HAP-1 (cell line): Measurements from ENCODE around the gene WDR38.

Experiments
- DNase-seq, 2 experiments: peaks; one replicate each; pipeline ENCODE4 v3.0.0-alpha.2; 2016 to 2020; ENCODE audit warnings: low spot score in 2 of 2
- H3K27me3 ChIP-seq: fragments of 250-450 bp; sonication (Bioruptor Pico); 2 replicates; pipeline ENCODE4 v1.5.1; 2020; ENCODE audit warnings: low read depth, mild to moderate bottlenecking, moderate library complexity
- H3K36me3 ChIP-seq: fragments of 250-450 bp; sonication (Bioruptor Pico); replicated peaks from 2 replicates; pipeline ENCODE4 v1.5.1; 2020; ENCODE audit warnings: mild to moderate bottlenecking
- H3K4me1 ChIP-seq: fragments of 250-450 bp; sonication (Bioruptor Pico); 2 replicates; pipeline ENCODE4 v1.5.1; 2020; ENCODE audit warnings: mild to moderate bottlenecking
- H3K4me3 ChIP-seq: fragments of 250-450 bp; sonication (Bioruptor Pico); 2 replicates; pipeline ENCODE4 v1.5.1; 2020; ENCODE audit warnings: mild to moderate bottlenecking, moderate library complexity
- H3K9me3 ChIP-seq: fragments of 250-450 bp; sonication (Bioruptor Pico); 2 replicates; pipeline ENCODE4 v1.5.1; 2020; ENCODE audit warnings: mild to moderate bottlenecking, moderate library complexity
- in situ Hi-C: fragments of 300-500 bp; cut with MboI; formaldehyde crosslinking; loops from 3 replicates; pipeline ENCODE4 v1.14.3; 2020; ENCODE audit warnings: low sequenced_read_pairs, inconsistent platforms, mixed read lengths

Gene WDR38

DNA sequence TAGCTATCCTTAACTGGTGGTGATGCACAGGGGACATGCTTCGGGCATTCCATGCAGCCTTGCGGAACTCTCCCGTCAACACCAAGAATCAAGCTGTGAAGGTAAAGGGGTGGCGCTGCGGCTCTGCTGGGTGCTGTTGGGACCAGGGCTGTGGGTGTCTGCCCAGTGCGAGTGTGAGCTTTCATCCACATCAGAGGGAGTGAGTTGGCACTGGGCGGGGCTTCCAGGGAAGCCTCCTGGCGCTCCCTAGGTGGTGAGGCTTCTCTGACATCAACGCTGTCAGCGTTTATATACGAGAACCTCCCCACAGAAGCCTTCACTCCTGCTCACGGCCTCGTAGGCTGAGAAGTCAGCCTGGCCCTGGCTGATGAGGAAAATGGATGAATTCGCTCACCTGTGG is 20.4 kb downstream of the WDR38 start:
- H3K4me1 ChIP-seq, result peaks cover 6% of the 10 kb centered on the region
- no peaks in the 10 kb centered on the region for H3K9me3 ChIP-seq
- peaks cover 83% of the 10 kb centered on the region for H3K36me3 ChIP-seq
- DNase-seq, result no peak
- no peaks in the 10 kb centered on the region for H3K27me3 ChIP-seq
- H3K4me3 ChIP-seq, result no peak overlapping the region
- in situ Hi-C loops, result no loop called here

- DNase-seq, result no peak
- in situ Hi-C loops, result no loop called here
- peaks cover 11% of the 10 kb centered on the region for H3K4me1 ChIP-seq
- H3K4me3 ChIP-seq, result no peak overlapping the region
- no peaks in the 10 kb centered on the region for H3K9me3 ChIP-seq
- peaks cover 90% of the 10 kb centered on the region for H3K36me3 ChIP-seq
- H3K27me3 ChIP-seq, result no peaks in the 10 kb centered on the region
Measured at GRCh38 chr9:124875501-124875900, 22.2 kb downstream of the WDR38 start.

DNA sequence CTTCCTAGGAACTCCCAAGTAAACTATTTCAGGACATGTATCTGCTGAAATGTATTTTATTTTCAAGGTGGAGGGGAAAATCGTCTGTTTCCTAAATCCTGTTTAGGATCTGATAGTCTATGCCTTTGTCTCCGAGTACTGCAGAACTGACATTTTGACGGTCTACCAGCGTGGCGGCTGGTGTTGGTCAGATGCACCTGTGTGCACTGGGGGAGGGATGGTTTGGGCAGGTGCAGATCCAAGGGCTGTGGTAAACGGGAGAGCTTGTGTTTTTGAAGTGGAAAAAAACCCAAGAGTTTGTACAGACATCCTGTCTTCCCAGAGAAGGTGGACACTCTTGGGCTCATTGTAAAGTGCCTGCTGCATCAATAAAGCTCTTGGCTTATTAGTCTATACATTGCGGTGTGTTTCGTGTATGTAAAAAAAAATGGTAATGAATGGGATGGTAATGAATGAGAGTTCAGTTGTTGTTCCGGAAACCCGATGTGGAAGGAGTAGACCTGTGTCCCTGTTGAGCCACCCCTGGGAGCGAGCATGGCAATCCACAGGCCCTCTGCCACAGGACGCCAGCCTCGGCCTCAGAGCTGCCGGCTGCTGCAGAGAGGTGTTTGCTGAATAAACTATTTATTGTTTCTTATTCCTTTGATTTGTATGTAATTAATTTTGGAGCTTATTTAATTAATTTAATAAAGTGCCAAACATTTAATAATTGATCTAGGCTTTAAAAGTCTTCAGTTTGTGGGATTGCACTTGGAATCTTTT is 23.9 kb downstream of the WDR38 start:
- Histone ChIP-seq H3K36me3 (peaks cover 73% of the 10 kb centered on the region), H3K4me3 (no peak overlapping the region), H3K9me3 (no peaks in the 10 kb centered on the region), H3K4me1 (peaks cover 8% of the 10 kb centered on the region), H3K27me3 (no peaks in the 10 kb centered on the region)
- DNase-seq, result no peak
- in situ Hi-C loops, result no loop called here

GRCh38 chr9:124878021-124878420 is 24.8 kb downstream of the WDR38 start:
- Histone ChIP-seq H3K4me1 (peaks cover 8% of the 10 kb centered on the region), H3K36me3 (peaks cover 68% of the 10 kb centered on the region), H3K9me3 (no peaks in the 10 kb centered on the region), H3K4me3 (no peak overlapping the region), H3K27me3 (no peaks in the 10 kb centered on the region)
- DNase-seq, result no peak
- in situ Hi-C loops, result no loop called here

GRCh38 chr9:124878518-124878917 is 25.3 kb downstream of the WDR38 start:
- no peak overlapping the region for H3K4me3 ChIP-seq
- H3K4me1 ChIP-seq, result peaks cover 8% of the 10 kb centered on the region
- DNase-seq, result no peak
- in situ Hi-C loops, result no loop called here
- no peaks in the 10 kb centered on the region for H3K9me3 ChIP-seq
- peaks cover 63% of the 10 kb centered on the region for H3K36me3 ChIP-seq
- no peaks in the 10 kb centered on the region for H3K27me3 ChIP-seq

GRCh38 chr9:124879226-124879625 is 26.0 kb downstream of the WDR38 start:
- Histone ChIP-seq H3K36me3 (peaks cover 56% of the 10 kb centered on the region), H3K4me3 (no peak overlapping the region), H3K27me3 (no peaks in the 10 kb centered on the region), H3K4me1 (peaks cover 8% of the 10 kb centered on the region), H3K9me3 (no peaks in the 10 kb centered on the region)
- in situ Hi-C loops, result no loop called here
- no peak for DNase-seq

GRCh38 chr9:124880501-124880900 is 27.2 kb downstream of the WDR38 start:
- no peaks in the 10 kb centered on the region for H3K27me3 ChIP-seq
- peaks cover 8% of the 10 kb centered on the region for H3K4me1 ChIP-seq
- no peak overlapping the region for H3K4me3 ChIP-seq
- peak; percentile 49 to 64 for DNase-seq
- peaks cover 43% of the 10 kb centered on the region for H3K36me3 ChIP-seq
- in situ Hi-C loops, result no loop called here
- H3K9me3 ChIP-seq, result no peaks in the 10 kb centered on the region

- Histone ChIP-seq H3K4me1 (peaks cover 8% of the 10 kb centered on the region), H3K27me3 (no peaks in the 10 kb centered on the region), H3K36me3 (peaks cover 36% of the 10 kb centered on the region), H3K4me3 (no peak overlapping the region), H3K9me3 (no peaks in the 10 kb centered on the region)
- no peak for DNase-seq
- in situ Hi-C loops, result no loop called here
Measured at GRCh38 chr9:124881138-124881743, 28.0 kb downstream of the WDR38 start.

DNA sequence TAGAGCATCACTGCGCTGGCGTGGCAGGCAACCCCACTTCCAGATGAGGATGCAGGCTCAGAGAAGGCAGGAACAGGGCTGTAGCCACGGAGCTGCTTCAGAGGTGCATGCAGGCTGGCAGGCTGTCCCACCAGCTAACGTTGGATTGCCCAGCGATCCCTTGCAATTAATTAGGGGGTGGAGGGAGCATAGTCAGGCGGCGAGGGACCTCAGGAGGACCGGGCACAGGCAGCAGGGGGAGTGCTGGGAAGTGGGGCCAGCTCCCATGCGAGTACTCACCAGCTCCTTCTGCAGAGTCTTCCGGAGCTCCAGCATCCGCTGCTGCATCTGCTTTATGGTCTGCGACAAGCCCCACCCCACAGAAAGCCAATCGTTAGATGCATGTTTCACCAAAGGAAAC is 29.0 kb downstream of the WDR38 start:
- H3K36me3 ChIP-seq, result peaks cover 26% of the 10 kb centered on the region
- no peaks in the 10 kb centered on the region for H3K9me3 ChIP-seq
- in situ Hi-C loops, result no loop called here
- H3K4me3 ChIP-seq, result no peak overlapping the region
- DNase-seq, result no peak
- no peaks in the 10 kb centered on the region for H3K27me3 ChIP-seq
- peaks cover 8% of the 10 kb centered on the region for H3K4me1 ChIP-seq

DNA sequence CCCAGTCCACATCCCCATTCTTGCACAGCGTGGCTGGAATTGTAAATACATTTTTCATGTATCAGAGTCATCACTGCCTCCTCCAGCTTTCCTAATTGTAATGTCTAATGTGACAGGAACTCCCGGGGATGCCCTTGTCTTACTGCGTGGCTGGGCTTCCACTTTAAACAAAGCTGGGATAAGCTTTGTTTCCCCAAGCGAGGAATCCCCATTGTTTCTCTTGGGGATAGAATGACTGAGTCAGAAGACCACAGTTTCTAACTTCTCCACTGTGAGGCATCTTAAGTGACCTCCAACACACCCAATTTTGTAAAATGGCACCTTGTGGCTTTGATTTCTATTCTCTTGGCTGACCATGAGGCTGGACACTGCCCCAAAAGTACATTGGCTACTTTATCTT is 31.1 kb downstream of the WDR38 start:
- peaks cover 18% of the 10 kb centered on the region; the same call in 1 of the 2 replicates for H3K36me3 ChIP-seq
- H3K4me1 ChIP-seq, result peaks cover 8% of the 10 kb centered on the region
- no peak for DNase-seq
- H3K4me3 ChIP-seq, result no peak overlapping the region
- H3K9me3 ChIP-seq, result no peaks in the 10 kb centered on the region
- in situ Hi-C loops, result no loop called here
- H3K27me3 ChIP-seq, result no peaks in the 10 kb centered on the region

DNA sequence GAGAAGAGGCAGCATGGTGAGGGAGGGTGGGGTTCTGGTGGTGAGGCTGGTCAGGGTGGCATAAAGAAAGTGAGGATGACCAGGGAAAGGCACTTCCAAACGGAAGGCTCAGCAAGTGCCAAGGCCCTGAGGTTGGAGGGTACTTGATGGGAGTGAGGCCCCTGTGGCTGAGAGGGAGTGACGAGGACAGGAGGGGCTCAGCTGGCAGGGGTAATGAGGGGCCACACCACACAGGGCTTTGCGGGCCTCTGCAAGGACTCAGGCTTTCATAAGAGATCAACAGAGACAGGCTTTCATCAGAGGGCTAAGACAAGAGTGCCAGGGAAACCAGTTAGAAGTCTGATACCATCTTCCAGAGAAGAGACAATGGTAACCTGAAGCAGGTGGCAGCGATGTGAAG is 32.3 kb downstream of the WDR38 start:
- in situ Hi-C loops, result no loop called here
- H3K36me3 ChIP-seq, result peaks cover 12% of the 10 kb centered on the region; the same call in 1 of the 2 replicates
- H3K27me3 ChIP-seq, result no peaks in the 10 kb centered on the region
- no peaks in the 10 kb centered on the region for H3K9me3 ChIP-seq
- H3K4me1 ChIP-seq, result peaks cover 1% of the 10 kb centered on the region
- H3K4me3 ChIP-seq, result no peak overlapping the region
- DNase-seq, result no peak

GRCh38 chr9:124886461-124886860 is 33.2 kb downstream of the WDR38 start:
- peaks cover 12% of the 10 kb centered on the region for H3K36me3 ChIP-seq
- in situ Hi-C loops, result no loop called here
- no peak overlapping the region for H3K4me3 ChIP-seq
- H3K9me3 ChIP-seq, result no peaks in the 10 kb centered on the region
- H3K4me1 ChIP-seq, result no peaks in the 10 kb centered on the region
- H3K27me3 ChIP-seq, result no peaks in the 10 kb centered on the region
- DNase-seq, result no peak

DNA sequence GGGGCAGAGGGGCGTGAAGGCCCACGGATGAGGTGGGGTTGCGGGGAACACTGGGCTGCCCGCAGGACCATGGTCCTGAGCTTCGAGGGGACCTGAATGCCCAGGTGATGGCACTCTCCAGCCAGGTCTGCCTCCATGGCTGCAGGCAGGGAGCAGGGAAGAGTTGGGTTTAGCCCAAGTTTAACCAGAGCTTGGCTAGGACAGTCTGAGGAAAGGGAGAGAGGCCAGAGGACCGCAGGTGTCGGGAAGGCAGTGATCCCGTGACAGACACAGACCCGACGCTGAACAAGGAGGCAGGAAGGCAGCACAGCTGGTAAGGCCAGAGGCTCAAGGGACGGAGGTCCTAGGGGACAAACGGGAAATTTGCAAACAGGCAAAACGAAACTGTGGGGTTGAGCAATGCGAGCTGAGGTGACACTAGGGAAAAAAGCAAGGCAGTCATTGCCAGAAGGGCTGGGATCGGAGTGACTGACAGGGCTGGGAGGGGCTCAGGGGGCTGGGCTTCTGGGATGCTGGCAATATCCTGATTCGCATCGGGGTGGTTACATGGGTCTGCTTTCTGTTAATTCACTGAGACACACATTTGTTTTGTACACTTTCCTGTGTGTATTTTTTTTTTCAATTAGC is 33.7 kb downstream of the WDR38 start:
- no peak for DNase-seq
- no peaks in the 10 kb centered on the region for H3K9me3 ChIP-seq
- no peaks in the 10 kb centered on the region for H3K4me1 ChIP-seq
- no peak overlapping the region for H3K4me3 ChIP-seq
- no peaks in the 10 kb centered on the region for H3K27me3 ChIP-seq
- in situ Hi-C loops, result no loop called here
- H3K36me3 ChIP-seq, result peaks cover 12% of the 10 kb centered on the region

DNA sequence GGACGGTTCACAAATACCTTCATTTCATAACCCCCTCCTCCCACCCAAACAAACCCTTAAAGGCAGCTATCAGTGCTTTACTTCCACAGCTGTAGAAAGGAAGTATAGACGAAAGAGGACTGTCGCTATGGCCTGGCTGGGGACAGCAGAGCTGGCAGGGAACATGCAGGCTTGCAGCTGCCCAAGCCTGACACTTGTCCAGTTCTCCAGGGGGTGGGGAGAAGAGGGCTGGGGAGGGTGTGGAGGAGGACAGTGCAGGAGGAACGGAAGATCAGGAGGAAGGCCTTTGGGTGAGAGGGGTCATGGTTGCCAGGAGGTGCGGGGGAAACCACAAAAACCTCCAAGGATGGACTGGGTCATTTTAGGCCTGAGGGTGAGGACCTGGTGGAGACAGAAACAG is 34.6 kb downstream of the WDR38 start:
- in situ Hi-C loops, result no loop called here
- Histone ChIP-seq H3K4me1 (no peaks in the 10 kb centered on the region), H3K36me3 (peaks cover 16% of the 10 kb centered on the region), H3K4me3 (no peak overlapping the region), H3K9me3 (no peaks in the 10 kb centered on the region), H3K27me3 (no peaks in the 10 kb centered on the region)
- DNase-seq, result no peak
